WTC11 (cell line): ENCODE results near the gene MALAT1. TPM values are rescaled to one million over a fixed set of nuclear protein-coding genes. Genes with fewer than 3 reads are reported as not detected.

ENCODE experiments used
- ATAC-seq: fragments of 200-7000 bp; cut with Tn5 transposase; 2 replicates; pipeline ENCODE4 v1.10.0; 2021; ENCODE audit warnings: mild to moderate bottlenecking, moderate library complexity
- CTCF ChIA-PET: fragments of 300-600 bp; sonication (Branson Sonifier 250); formaldehyde crosslinking; loops from one replicate; lab custom pipeline; 2021; ENCODE audit warnings: antibody characterized with exemption; lab: Charles Lee
- POLR2A ChIA-PET: fragments of 350-600 bp; sonication (Branson Sonifier 250); formaldehyde crosslinking; loops from one replicate; lab custom pipeline; 2021; ENCODE audit warnings: antibody characterized with exemption; lab: Charles Lee
- DNase-seq: peaks from one replicate; pipeline ENCODE4 v3.0.0; 2021; ENCODE audit warnings: low spot score
- H3K27ac Mint-ChIP-seq: 2 replicates; pipeline ENCODE4 v1.8.0; 2021; ENCODE audit warnings: mixed read lengths
- H3K27me3 Mint-ChIP-seq: 2 replicates; pipeline ENCODE4 v1.8.0; 2021; ENCODE audit warnings: low read depth, mild to moderate bottlenecking, moderate library complexity, mixed read lengths
- H3K36me3 Mint-ChIP-seq: 2 replicates; pipeline ENCODE4 v1.8.0; 2021; ENCODE audit warnings: mixed read lengths
- H3K4me1 Mint-ChIP-seq: 2 replicates; pipeline ENCODE4 v1.8.0; 2022; ENCODE audit warnings: mixed read lengths
- H3K4me3 Mint-ChIP-seq: 2 replicates; pipeline ENCODE4 v1.8.0; 2021; ENCODE audit warnings: mild to moderate bottlenecking, moderate library complexity, mixed read lengths
- H3K9me3 Mint-ChIP-seq: 2 replicates; pipeline ENCODE4 v1.8.0; 2021; ENCODE audit warnings: mixed read lengths
- ATF1 ChIP-seq: sonication (generic); formaldehyde crosslinking; IDR thresholded peaks from 2 replicates; pipeline ENCODE4 v1.8.1; 2023; ENCODE audit warnings: mild to moderate bottlenecking, moderate library complexity, missing genetic modification reagents
- CBFB ChIP-seq: sonication (generic); formaldehyde crosslinking; IDR thresholded peaks from 2 replicates; pipeline ENCODE4 v1.8.1; 2022; ENCODE audit warnings: mild to moderate bottlenecking, low read depth, missing genetic modification reagents
- CREB1 ChIP-seq: sonication (generic); formaldehyde crosslinking; IDR thresholded peaks from 2 replicates; pipeline ENCODE4 v1.8.0; 2023; ENCODE audit warnings: mild to moderate bottlenecking, missing genetic modification reagents
- EMX1 ChIP-seq: fragments of 250-450 bp; sonication (Bioruptor Pico); IDR thresholded peaks from 2 replicates; pipeline ENCODE4 v1.8.0; 2021; ENCODE audit warnings: mild to moderate bottlenecking
- ESRRA ChIP-seq: sonication (generic); formaldehyde crosslinking; IDR thresholded peaks from 2 replicates; pipeline ENCODE4 v1.8.1; 2022; ENCODE audit warnings: mild to moderate bottlenecking, missing genetic modification reagents, borderline replicate concordance
- FOXP1 ChIP-seq: sonication (generic); formaldehyde crosslinking; IDR thresholded peaks from 2 replicates; pipeline ENCODE4 v1.8.0; 2022; ENCODE audit warnings: missing genetic modification reagents, mild to moderate bottlenecking, moderate library complexity, borderline replicate concordance
- HMGA2 ChIP-seq: fragments of 250-450 bp; sonication (Bioruptor Pico); IDR thresholded peaks from 2 replicates; pipeline ENCODE4 v1.4.0; 2021; ENCODE audit warnings: mild to moderate bottlenecking, moderate library complexity
- IRF2 ChIP-seq: sonication (generic); formaldehyde crosslinking; IDR thresholded peaks from 2 replicates; pipeline ENCODE4 v1.8.0; 2022; ENCODE audit warnings: low read depth, missing genetic modification reagents, borderline replicate concordance
- MYBL2 ChIP-seq: sonication (generic); formaldehyde crosslinking; IDR thresholded peaks from 2 replicates; pipeline ENCODE4 v1.8.1; 2023; ENCODE audit warnings: mild to moderate bottlenecking, moderate library complexity, missing genetic modification reagents
- NFATC4 ChIP-seq: fragments of 250-450 bp; sonication (Bioruptor Pico); IDR thresholded peaks from 2 replicates; pipeline ENCODE4 v1.9.0; 2021; ENCODE audit warnings: mild to moderate bottlenecking
- NR1H2 ChIP-seq: sonication (generic); formaldehyde crosslinking; IDR thresholded peaks from 2 replicates; pipeline ENCODE4 v1.9.0; 2021; ENCODE audit warnings: mild to moderate bottlenecking, moderate library complexity, missing genetic modification reagents
- RELA ChIP-seq: sonication (generic); formaldehyde crosslinking; IDR thresholded peaks from 2 replicates; pipeline ENCODE4 v1.8.1; 2022; ENCODE audit warnings: missing genetic modification reagents, mild to moderate bottlenecking, borderline replicate concordance
- TCF7 ChIP-seq: sonication (generic); formaldehyde crosslinking; IDR thresholded peaks from 2 replicates; pipeline ENCODE4 v1.8.0; 2022; ENCODE audit warnings: mild to moderate bottlenecking, low read depth, missing genetic modification reagents, moderate library complexity
- TEAD1 ChIP-seq: sonication (generic); formaldehyde crosslinking; IDR thresholded peaks from 2 replicates; pipeline ENCODE4 v1.8.0; 2022; ENCODE audit warnings: mild to moderate bottlenecking, missing genetic modification reagents
- TEAD4 ChIP-seq: sonication (generic); formaldehyde crosslinking; IDR thresholded peaks from 2 replicates; pipeline ENCODE4 v1.8.0; 2022; ENCODE audit warnings: mild to moderate bottlenecking, missing genetic modification reagents
- ZNF263 ChIP-seq: sonication (generic); formaldehyde crosslinking; IDR thresholded peaks from 2 replicates; pipeline ENCODE4 v1.8.1; 2022; ENCODE audit warnings: low read depth, mild to moderate bottlenecking, moderate library complexity, missing genetic modification reagents
- ZNF396 ChIP-seq: fragments of 250-450 bp; sonication (Bioruptor Pico); IDR thresholded peaks from 2 replicates; pipeline ENCODE4 v1.8.0; 2021; ENCODE audit warnings: mild to moderate bottlenecking, moderate library complexity, borderline replicate concordance
- total RNA-seq: library from RNA; stranded (reverse); gene quantifications from 3 replicates; pipeline ENCODE4 v1.2.3, GENCODE V29; 2021
- TF ChIP-seq, protein P1 (sequence below): sonication (generic); formaldehyde crosslinking; IDR thresholded peaks from 2 replicates; pipeline ENCODE4 v1.8.1; 2023; ENCODE audit warnings: mild to moderate bottlenecking, missing genetic modification reagents, borderline replicate concordance
- TF ChIP-seq, protein P2 (sequence below): sonication (generic); formaldehyde crosslinking; IDR thresholded peaks from 2 replicates; pipeline ENCODE4 v1.8.1; 2022; ENCODE audit warnings: missing genetic modification reagents, borderline replicate concordance
- TF ChIP-seq, protein P3 (sequence below): sonication (generic); formaldehyde crosslinking; conservative IDR thresholded peaks from 2 replicates; pipeline ENCODE4 v1.8.1; 2022; ENCODE audit warnings: mild to moderate bottlenecking, missing genetic modification reagents
- TF ChIP-seq, protein P4 (sequence below): fragments of 250-450 bp; sonication (Bioruptor Pico); IDR thresholded peaks from 2 replicates; pipeline ENCODE4 v2.1.2; 2022; ENCODE audit warnings: mild to moderate bottlenecking, moderate library complexity
- TF ChIP-seq, protein P5 (sequence below): fragments of 250-450 bp; sonication (Bioruptor Pico); IDR thresholded peaks from 2 replicates; pipeline ENCODE4 v1.9.0; 2021; ENCODE audit warnings: mild to moderate bottlenecking

MALAT1 gene
- total RNA-seq, 1 experiment from 2014 or later: 1,830 TPM

DNA sequence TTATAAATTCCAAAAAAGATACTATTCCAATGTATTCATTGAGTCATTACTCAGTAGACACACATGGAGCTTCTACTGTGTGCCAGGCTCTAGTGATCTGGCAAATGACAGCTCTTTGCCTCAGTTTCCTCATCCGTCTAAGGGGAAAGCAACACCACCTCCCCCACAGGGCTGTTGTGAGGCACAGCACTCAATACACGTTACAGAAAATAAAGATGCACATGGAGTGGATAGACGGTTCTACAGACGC is 6.5 kb upstream of the MALAT1 start:
- Mint-ChIP-seq H3K4me1 (peaks cover 85% of the 10 kb centered on the region), H3K9me3 (no peaks in the 10 kb centered on the region), H3K4me3 (no peak overlapping the region), H3K27me3 (peaks cover 4% of the 10 kb centered on the region)
- ATAC-seq (no peak), DNase-seq (no peak)
- POLR2A ChIA-PET: interaction anchor here (8.3 to 11.6 kb wide), 3 partner anchors 7 to 15 kb away, joined by 105 to 502 read pairs (median 179); partner anchors contain the start of gene MALAT1
- TF ChIP-seq IRF2 (CRISPR knock-in tag) (no peak), CBFB (CRISPR knock-in tag) (no peak), NR1H2 (CRISPR knock-in tag) (no peak), ESRRA (CRISPR knock-in tag) (no peak), HMGA2 (no peak), TEAD4 (CRISPR knock-in tag) (no peak), ZNF396 (CRISPR knock-in tag) (no peak), MYBL2 (CRISPR knock-in tag) (no peak), CREB1 (CRISPR knock-in tag) (no peak)
- TF ChIP-seq, protein P1, sequence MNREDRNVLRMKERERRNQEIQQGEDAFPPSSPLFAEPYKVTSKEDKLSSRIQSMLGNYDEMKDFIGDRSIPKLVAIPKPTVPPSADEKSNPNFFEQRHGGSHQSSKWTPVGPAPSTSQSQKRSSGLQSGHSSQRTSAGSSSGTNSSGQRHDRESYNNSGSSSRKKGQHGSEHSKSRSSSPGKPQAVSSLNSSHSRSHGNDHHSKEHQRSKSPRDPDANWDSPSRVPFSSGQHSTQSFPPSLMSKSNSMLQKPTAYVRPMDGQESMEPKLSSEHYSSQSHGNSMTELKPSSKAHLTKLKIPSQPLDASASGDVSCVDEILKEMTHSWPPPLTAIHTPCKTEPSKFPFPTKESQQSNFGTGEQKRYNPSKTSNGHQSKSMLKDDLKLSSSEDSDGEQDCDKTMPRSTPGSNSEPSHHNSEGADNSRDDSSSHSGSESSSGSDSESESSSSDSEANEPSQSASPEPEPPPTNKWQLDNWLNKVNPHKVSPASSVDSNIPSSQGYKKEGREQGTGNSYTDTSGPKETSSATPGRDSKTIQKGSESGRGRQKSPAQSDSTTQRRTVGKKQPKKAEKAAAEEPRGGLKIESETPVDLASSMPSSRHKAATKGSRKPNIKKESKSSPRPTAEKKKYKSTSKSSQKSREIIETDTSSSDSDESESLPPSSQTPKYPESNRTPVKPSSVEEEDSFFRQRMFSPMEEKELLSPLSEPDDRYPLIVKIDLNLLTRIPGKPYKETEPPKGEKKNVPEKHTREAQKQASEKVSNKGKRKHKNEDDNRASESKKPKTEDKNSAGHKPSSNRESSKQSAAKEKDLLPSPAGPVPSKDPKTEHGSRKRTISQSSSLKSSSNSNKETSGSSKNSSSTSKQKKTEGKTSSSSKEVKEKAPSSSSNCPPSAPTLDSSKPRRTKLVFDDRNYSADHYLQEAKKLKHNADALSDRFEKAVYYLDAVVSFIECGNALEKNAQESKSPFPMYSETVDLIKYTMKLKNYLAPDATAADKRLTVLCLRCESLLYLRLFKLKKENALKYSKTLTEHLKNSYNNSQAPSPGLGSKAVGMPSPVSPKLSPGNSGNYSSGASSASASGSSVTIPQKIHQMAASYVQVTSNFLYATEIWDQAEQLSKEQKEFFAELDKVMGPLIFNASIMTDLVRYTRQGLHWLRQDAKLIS (CRISPR knock-in tag): no peak
- TF ChIP-seq, all 79 proteins: peak for 0
- Mint-ChIP-seq H3K36me3 (no peaks in the 10 kb centered on the region), H3K27ac (peak overlapping the region; percentile 86)
- CTCF ChIA-PET: interaction anchor here (0.6 to 8.9 kb wide), 11 partner anchors 13 to 217 kb away, joined by 3 to 129 read pairs (median 3); partner anchors contain the start of gene FAM89B

DNA sequence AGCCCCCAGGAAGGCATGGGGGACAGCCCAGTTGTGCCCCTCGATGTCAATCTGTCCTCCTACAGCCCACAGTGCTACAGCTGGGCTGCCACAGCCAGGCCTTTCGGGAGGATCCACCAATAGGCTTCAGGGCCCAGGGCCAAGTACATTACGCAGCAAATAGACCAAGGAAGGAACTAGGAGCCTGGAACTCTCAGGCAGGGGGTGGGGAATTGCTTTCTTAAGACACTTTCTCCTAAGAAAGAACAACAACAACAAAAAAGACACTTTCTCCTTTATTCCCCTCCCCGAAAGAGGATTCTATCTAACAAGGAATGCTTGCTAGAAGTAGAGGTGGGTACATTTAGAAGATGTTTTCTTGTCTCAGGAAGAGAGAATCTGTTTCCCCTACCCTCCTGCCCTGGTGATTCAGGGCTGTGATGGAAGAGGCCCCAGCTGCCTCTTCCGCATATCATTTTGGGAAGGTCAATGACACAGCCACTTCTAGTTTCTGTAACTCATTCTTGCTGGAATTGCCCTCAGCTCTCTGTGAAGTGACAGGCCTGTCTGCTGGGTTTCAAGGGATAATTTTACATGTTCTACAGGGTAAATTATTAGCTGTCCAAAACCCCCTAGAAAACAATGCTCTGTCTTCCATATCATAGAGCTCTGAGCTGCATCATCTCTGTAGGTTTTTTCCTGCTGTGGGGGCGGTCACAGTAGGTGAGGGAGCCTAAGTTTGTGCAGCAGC is 6.0 kb upstream of the MALAT1 start:
- TF ChIP-seq ATF1 (CRISPR knock-in tag): no peak
- no peak for TF ChIP-seq HMGA2
- TF ChIP-seq ZNF263 (CRISPR knock-in tag): no peak
- no peak for TF ChIP-seq TEAD1 (CRISPR knock-in tag)
- no peak for TF ChIP-seq EMX1 (CRISPR knock-in tag)
- no peak for TF ChIP-seq RELA (CRISPR knock-in tag)
- TF ChIP-seq, protein P2, sequence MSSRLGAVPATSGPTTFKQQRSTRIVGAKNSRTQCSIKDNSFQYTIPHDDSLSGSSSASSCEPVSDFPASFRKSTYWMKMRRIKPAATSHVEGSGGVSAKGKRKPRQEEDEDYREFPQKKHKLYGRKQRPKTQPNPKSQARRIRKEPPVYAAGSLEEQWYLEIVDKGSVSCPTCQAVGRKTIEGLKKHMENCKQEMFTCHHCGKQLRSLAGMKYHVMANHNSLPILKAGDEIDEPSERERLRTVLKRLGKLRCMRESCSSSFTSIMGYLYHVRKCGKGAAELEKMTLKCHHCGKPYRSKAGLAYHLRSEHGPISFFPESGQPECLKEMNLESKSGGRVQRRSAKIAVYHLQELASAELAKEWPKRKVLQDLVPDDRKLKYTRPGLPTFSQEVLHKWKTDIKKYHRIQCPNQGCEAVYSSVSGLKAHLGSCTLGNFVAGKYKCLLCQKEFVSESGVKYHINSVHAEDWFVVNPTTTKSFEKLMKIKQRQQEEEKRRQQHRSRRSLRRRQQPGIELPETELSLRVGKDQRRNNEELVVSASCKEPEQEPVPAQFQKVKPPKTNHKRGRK (CRISPR knock-in tag): no peak
- TF ChIP-seq, protein P3, sequence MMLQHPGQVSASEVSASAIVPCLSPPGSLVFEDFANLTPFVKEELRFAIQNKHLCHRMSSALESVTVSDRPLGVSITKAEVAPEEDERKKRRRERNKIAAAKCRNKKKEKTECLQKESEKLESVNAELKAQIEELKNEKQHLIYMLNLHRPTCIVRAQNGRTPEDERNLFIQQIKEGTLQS (CRISPR knock-in tag): no peak
- TF ChIP-seq, protein P4, sequence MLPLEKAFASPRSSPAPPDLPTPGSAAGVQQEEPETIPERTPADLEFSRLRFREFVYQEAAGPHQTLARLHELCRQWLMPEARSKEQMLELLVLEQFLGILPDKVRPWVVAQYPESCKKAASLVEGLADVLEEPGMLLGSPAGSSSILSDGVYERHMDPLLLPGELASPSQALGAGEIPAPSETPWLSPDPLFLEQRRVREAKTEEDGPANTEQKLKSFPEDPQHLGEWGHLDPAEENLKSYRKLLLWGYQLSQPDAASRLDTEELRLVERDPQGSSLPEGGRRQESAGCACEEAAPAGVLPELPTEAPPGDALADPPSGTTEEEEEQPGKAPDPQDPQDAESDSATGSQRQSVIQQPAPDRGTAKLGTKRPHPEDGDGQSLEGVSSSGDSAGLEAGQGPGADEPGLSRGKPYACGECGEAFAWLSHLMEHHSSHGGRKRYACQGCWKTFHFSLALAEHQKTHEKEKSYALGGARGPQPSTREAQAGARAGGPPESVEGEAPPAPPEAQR: no peak
- TF ChIP-seq TCF7 (CRISPR knock-in tag): no peak
- TF ChIP-seq NFATC4 (CRISPR knock-in tag): no peak
- no peak for TF ChIP-seq FOXP1
- TF ChIP-seq, protein P5, sequence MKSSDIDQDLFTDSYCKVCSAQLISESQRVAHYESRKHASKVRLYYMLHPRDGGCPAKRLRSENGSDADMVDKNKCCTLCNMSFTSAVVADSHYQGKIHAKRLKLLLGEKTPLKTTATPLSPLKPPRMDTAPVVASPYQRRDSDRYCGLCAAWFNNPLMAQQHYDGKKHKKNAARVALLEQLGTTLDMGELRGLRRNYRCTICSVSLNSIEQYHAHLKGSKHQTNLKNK: no peak
- DNase-seq: peak; percentile 16
- H3K36me3 Mint-ChIP-seq: no peaks in the 10 kb centered on the region

More for the DNA sequence above, 6.0 kb upstream of the MALAT1 start:
- Mint-ChIP-seq H3K4me1 (peaks cover 82% of the 10 kb centered on the region), H3K4me3 (no peak overlapping the region), H3K27ac (peak overlapping the region; percentile 86), H3K9me3 (no peaks in the 10 kb centered on the region), H3K27me3 (peaks cover 3% of the 10 kb centered on the region)
- POLR2A ChIA-PET: interaction anchor here (0.9 to 11.6 kb wide), 6 partner anchors 7 to 70 kb away, joined by 3 to 502 read pairs (median 56); partner anchors contain the start of genes MALAT1 and NEAT1
- ATAC-seq: no peak
- CTCF ChIA-PET: interaction anchor here (0.5 to 8.9 kb wide), 12 partner anchors 14 to 242 kb away, joined by 3 to 129 read pairs (median 4); partner anchors contain the start of gene FAM89B
